Activated CD4-positive, alpha-beta memory T cell treated with anti-CD3 and anti-CD28 coated beads, Interleukin-2, amount 10 ng/mL, durations not matched to agents 7 days and 5 days (primary cell): ENCODE results near the gene CDK3. TPM values are rescaled to one million over a fixed set of nuclear protein-coding genes. Genes with fewer than 3 reads are reported as not detected.
"Not testable (repeated sequence)": the region's sequence is repeated elsewhere in the genome, so short reads cannot be mapped to it uniquely, and the experiment has no call there.

ENCODE experiments used
- CTCF ChIA-PET: fragments of 350-600 bp; sonication (Branson Sonifier 250); formaldehyde crosslinking; loops from one replicate; lab custom pipeline; 2021; ENCODE audit warnings: antibody characterized with exemption, inconsistent platforms; lab: Charles Lee
- POLR2A ChIA-PET: fragments of 350-600 bp; sonication (Branson Sonifier 250); formaldehyde crosslinking; loops from one replicate; lab custom pipeline; 2021; ENCODE audit warnings: antibody characterized with exemption; lab: Charles Lee
- DNase-seq: peaks from one replicate; pipeline ENCODE4 v3.0.0-alpha.2; 2020
- H3K27ac Mint-ChIP-seq: one replicate; pipeline ENCODE4 v1.8.0; 2021; ENCODE audit warnings: mild to moderate bottlenecking, mixed read lengths
- H3K27me3 Mint-ChIP-seq: one replicate; pipeline ENCODE4 v1.8.0; 2021; ENCODE audit warnings: mixed read lengths
- H3K36me3 Mint-ChIP-seq: one replicate; pipeline ENCODE4 v1.8.0; 2021; ENCODE audit warnings: low read depth, mixed read lengths
- H3K4me1 Mint-ChIP-seq: one replicate; pipeline ENCODE4 v1.8.0; 2021; ENCODE audit warnings: mixed read lengths
- H3K4me3 Mint-ChIP-seq: one replicate; pipeline ENCODE4 v1.8.0; 2021; ENCODE audit warnings: mild to moderate bottlenecking, mixed read lengths
- H3K9me3 Mint-ChIP-seq: one replicate; pipeline ENCODE4 v1.8.0; 2021; ENCODE audit warnings: mixed read lengths
- total RNA-seq, 2 experiments: library from RNA; stranded (reverse); gene quantifications; one replicate each; pipeline ENCODE4 v1.2.3, GENCODE V29; 2021

CDK3 gene
- total RNA-seq, 2 experiments from 2014 or later, result 5.2 to 5.6 TPM

- no peak overlapping the region for H3K4me3 Mint-ChIP-seq
- peaks cover 3% of the 10 kb centered on the region for H3K4me1 Mint-ChIP-seq
- POLR2A ChIA-PET, result interaction anchor here (1.0 kb wide), 1 partner anchor 12 kb away, joined by 3 read pairs; no protein-coding TSS in a partner anchor
- H3K9me3 Mint-ChIP-seq, result no peaks in the 10 kb centered on the region
- no peak overlapping the region for H3K27ac Mint-ChIP-seq
- peaks cover 17% of the 10 kb centered on the region for H3K36me3 Mint-ChIP-seq
- H3K27me3 Mint-ChIP-seq, result no peaks in the 10 kb centered on the region
- CTCF ChIA-PET, result interaction anchor here (1.4 to 2.4 kb wide), 3 partner anchors 21 to 35 kb away, joined by 4 to 11 read pairs (median 8); partner anchors contain the start of gene CDK3
- DNase-seq, result no peak
These were observed 34.0 kb downstream of the CDK3 start for GRCh38 chr17:76034428-76035350.

- Mint-ChIP-seq H3K27me3 (no peaks in the 10 kb centered on the region), H3K4me3 (no peak overlapping the region), H3K4me1 (no peaks in the 10 kb centered on the region), H3K27ac (no peak overlapping the region), H3K36me3 (peaks cover 35% of the 10 kb centered on the region), H3K9me3 (no peaks in the 10 kb centered on the region)
- DNase-seq, result no peak
- ChIA-PET POLR2A (no interaction called here), CTCF (interaction anchor here (0.8 to 1.6 kb wide), 4 partner anchors 22 to 58 kb away, joined by 3 to 6 read pairs (median 3); partner anchors contain the start of genes ACOX1 and TEN1)
These were observed 36.0 kb downstream of the CDK3 start for GRCh38 chr17:76036497-76037261.

- no peak for DNase-seq
- no peak overlapping the region for H3K27ac Mint-ChIP-seq
- ChIA-PET CTCF (interaction anchor here (1.6 kb wide), 1 partner anchor 24 kb away, joined by 6 read pairs; no protein-coding TSS in a partner anchor), POLR2A (no interaction called here)
- H3K4me1 Mint-ChIP-seq, result no peaks in the 10 kb centered on the region
- peaks cover 39% of the 10 kb centered on the region for H3K36me3 Mint-ChIP-seq
- no peak overlapping the region for H3K4me3 Mint-ChIP-seq
- no peaks in the 10 kb centered on the region for H3K27me3 Mint-ChIP-seq
- no peaks in the 10 kb centered on the region for H3K9me3 Mint-ChIP-seq
These were observed 37.4 kb downstream of the CDK3 start for GRCh38 chr17:76038050-76038449.

GRCh38 chr17:76039121-76039520, 38.5 kb downstream of the CDK3 start:
- Mint-ChIP-seq H3K4me3 (no peak overlapping the region), H3K36me3 (peaks cover 50% of the 10 kb centered on the region), H3K9me3 (no peaks in the 10 kb centered on the region), H3K27me3 (no peaks in the 10 kb centered on the region), H3K27ac (no peak overlapping the region), H3K4me1 (no peaks in the 10 kb centered on the region)
- POLR2A ChIA-PET, result no interaction called here
- DNase-seq, result no peak
- CTCF ChIA-PET, result no interaction called here

- no peak for DNase-seq
- Mint-ChIP-seq H3K9me3 (no peaks in the 10 kb centered on the region), H3K27me3 (no peaks in the 10 kb centered on the region), H3K27ac (no peak overlapping the region), H3K4me1 (no peaks in the 10 kb centered on the region), H3K4me3 (no peak overlapping the region), H3K36me3 (peaks cover 61% of the 10 kb centered on the region)
- ChIA-PET POLR2A (interaction anchor here (1.4 kb wide), 1 partner anchor 23 kb away, joined by 3 read pairs; no protein-coding TSS in a partner anchor), CTCF (interaction anchor here (3.0 kb wide), 1 partner anchor 27 kb away, joined by 11 read pairs; no protein-coding TSS in a partner anchor)
These were observed 39.7 kb downstream of the CDK3 start for GRCh38 chr17:76040376-76040775.

GRCh38 chr17:76042868-76043267, 42.2 kb downstream of the CDK3 start:
- H3K4me3 Mint-ChIP-seq, H3K27me3 Mint-ChIP-seq, H3K27ac Mint-ChIP-seq, H3K9me3 Mint-ChIP-seq, DNase-seq, H3K4me1 Mint-ChIP-seq, POLR2A ChIA-PET: not testable (repeated sequence)
- CTCF ChIA-PET, result interaction anchor here (3.0 kb wide), 1 partner anchor 29 kb away, joined by 11 read pairs; no protein-coding TSS in a partner anchor
- peaks cover 74% of the 10 kb centered on the region for H3K36me3 Mint-ChIP-seq

GRCh38 chr17:76044475-76045007, 43.9 kb downstream of the CDK3 start:
- H3K36me3 Mint-ChIP-seq, result peaks cover 73% of the 10 kb centered on the region
- POLR2A ChIA-PET, result interaction anchor here (0.5 kb wide), 1 partner anchor 437 kb away, joined by 3 read pairs; no protein-coding TSS in a partner anchor

GRCh38 chr17:76046064-76046463, 45.4 kb downstream of the CDK3 start:
- no peaks in the 10 kb centered on the region for H3K9me3 Mint-ChIP-seq
- DNase-seq, result no peak
- CTCF ChIA-PET, result interaction anchor here (1.3 kb wide), 1 partner anchor 15 kb away, joined by 8 read pairs; no protein-coding TSS in a partner anchor
- H3K4me1 Mint-ChIP-seq, result peaks cover 4% of the 10 kb centered on the region
- H3K36me3 Mint-ChIP-seq, result peaks cover 73% of the 10 kb centered on the region
- no peak overlapping the region for H3K27ac Mint-ChIP-seq
- H3K27me3 Mint-ChIP-seq, result no peaks in the 10 kb centered on the region
- POLR2A ChIA-PET, result interaction anchor here (0.9 kb wide), 1 partner anchor 17 kb away, joined by 3 read pairs; no protein-coding TSS in a partner anchor
- H3K4me3 Mint-ChIP-seq, result no peak overlapping the region

More at GRCh38 chr17:76044475-76045007, 43.9 kb downstream of the CDK3 start:
- H3K27ac Mint-ChIP-seq, DNase-seq, H3K4me3 Mint-ChIP-seq, H3K9me3 Mint-ChIP-seq, CTCF ChIA-PET, H3K4me1 Mint-ChIP-seq, H3K27me3 Mint-ChIP-seq: not testable (repeated sequence)

GRCh38 chr17:76048025-76048605, 47.5 kb downstream of the CDK3 start:
- Mint-ChIP-seq H3K9me3 (no peaks in the 10 kb centered on the region), H3K27me3 (no peaks in the 10 kb centered on the region)

GRCh38 chr17:76048711-76049110, 48.1 kb downstream of the CDK3 start:
- peaks cover 70% of the 10 kb centered on the region for H3K36me3 Mint-ChIP-seq
- no peak overlapping the region for H3K27ac Mint-ChIP-seq
- peaks cover 4% of the 10 kb centered on the region for H3K4me1 Mint-ChIP-seq
- POLR2A ChIA-PET, result interaction anchor here (2.1 kb wide), 1 partner anchor 14 kb away, joined by 6 read pairs; no protein-coding TSS in a partner anchor
- no peaks in the 10 kb centered on the region for H3K27me3 Mint-ChIP-seq
- H3K9me3 Mint-ChIP-seq, result no peaks in the 10 kb centered on the region
- no peak overlapping the region for H3K4me3 Mint-ChIP-seq
- no peak for DNase-seq
- CTCF ChIA-PET, result interaction anchor here (1.2 to 1.5 kb wide), 2 partner anchors 231 to 251 kb away, joined by 4 read pairs; no protein-coding TSS in a partner anchor

More at GRCh38 chr17:76048025-76048605, 47.5 kb downstream of the CDK3 start:
- no peak overlapping the region for H3K27ac Mint-ChIP-seq
- no peak for DNase-seq
- peaks cover 71% of the 10 kb centered on the region for H3K36me3 Mint-ChIP-seq
- POLR2A ChIA-PET, result no interaction called here
- CTCF ChIA-PET, result no interaction called here
- H3K4me3 Mint-ChIP-seq, result no peak overlapping the region
- H3K4me1 Mint-ChIP-seq, result peaks cover 4% of the 10 kb centered on the region

GRCh38 chr17:76049239-76049638, 48.6 kb downstream of the CDK3 start:
- Mint-ChIP-seq H3K27me3 (no peaks in the 10 kb centered on the region), H3K36me3 (peaks cover 70% of the 10 kb centered on the region), H3K9me3 (no peaks in the 10 kb centered on the region), H3K4me3 (no peak overlapping the region), H3K27ac (peak overlapping the region; percentile 16), H3K4me1 (peaks cover 7% of the 10 kb centered on the region)
- CTCF ChIA-PET, result interaction anchor here (1.2 to 1.5 kb wide), 2 partner anchors 231 to 250 kb away, joined by 4 read pairs; no protein-coding TSS in a partner anchor
- POLR2A ChIA-PET, result interaction anchor here (2.1 kb wide), 1 partner anchor 14 kb away, joined by 6 read pairs; no protein-coding TSS in a partner anchor
- DNase-seq, result no peak
